ENCODE results near the gene SCGB3A1. TPM values are rescaled to one million over a fixed set of nuclear protein-coding genes. Genes with fewer than 3 reads are reported as not detected.

Gene SCGB3A1
- total and polyA plus RNA-seq, 2 donors (not counting 1 experiment from before 2014, with no cell fraction given) = not detected

GRCh38 chr5:180604271-180604670 lies 13.0 kb upstream of the SCGB3A1 start:
- CTCF ChIA-PET = interaction anchor here (0.6 kb wide), 1 partner anchor 21 kb away, joined by 5 read pairs; no protein-coding TSS in a partner anchor

DNA sequence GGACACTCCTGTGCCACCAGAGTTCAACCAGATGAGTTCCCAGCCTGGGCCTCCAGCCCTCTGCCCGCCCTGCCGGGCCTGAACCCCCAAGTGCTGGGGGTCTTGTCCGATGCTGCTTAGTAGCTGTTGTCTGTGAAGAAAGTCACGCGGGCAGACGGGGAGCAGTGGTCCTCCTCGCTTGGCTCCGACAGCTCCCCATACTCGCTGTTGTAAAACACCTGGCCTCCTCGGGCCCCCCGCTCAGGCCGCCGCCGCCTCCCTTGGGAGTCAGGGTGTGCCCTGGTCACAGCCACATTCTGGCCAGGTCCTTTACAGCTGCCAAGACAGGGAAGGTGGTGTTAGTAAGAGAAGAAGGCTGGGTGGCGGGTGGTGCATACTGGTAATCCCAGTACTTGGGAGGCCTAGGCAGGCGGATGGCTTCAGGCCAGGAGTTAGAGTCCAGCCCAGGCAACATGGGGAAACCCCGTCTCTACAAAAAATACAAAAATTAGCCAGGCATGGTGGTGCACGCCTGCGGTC lies 11.8 kb upstream of the SCGB3A1 start:
- Histone ChIP-seq H4K20me1 (ENCODE audit: control insufficient read depth, insufficient read depth, low read length, poor library complexity, severe bottlenecking) (no peaks in the 10 kb centered on the region), H3K9me3 (ENCODE audit: control extremely low read depth in 1 of 3, control insufficient read depth in 2 of 3, insufficient read depth in 1 of 3, low read length in 2 of 3) (no peaks in the 10 kb centered on the region), H3K4me2 (replicated peaks; ENCODE audit: low read depth, low read length, poor library complexity, severe bottlenecking) (no peak overlapping the region), H3K79me2 (ENCODE audit: control insufficient read depth, insufficient read depth, low read length) (no peaks in the 10 kb centered on the region), H3K36me3 (replicated peaks in 1 of 2; ENCODE audit: control extremely low read depth in 1 of 2, control insufficient read depth in 1 of 2, extremely low read depth in 1 of 2, insufficient read depth in 2 of 2, low read length in 1 of 2) (no peaks in the 10 kb centered on the region), H3K4me3 (ENCODE audit: control extremely low read depth in 1 of 5, extremely low read depth in 1 of 5, insufficient read depth in 1 of 5, low read depth in 2 of 5, low read length in 4 of 5) (no peak overlapping the region), H3K27me3 (replicated peaks in 1 of 4; ENCODE audit: control extremely low read depth in 1 of 4, control insufficient read depth in 3 of 4, insufficient read depth in 4 of 4, low read length in 3 of 4) (peaks cover 0 to 2% (median 0%) of the 10 kb centered on the region in 4 experiments), H3K9ac (ENCODE audit: low read length) (no peak overlapping the region), H3K27ac (ENCODE audit: low read length in 2 of 2) (no peak overlapping the region), H2AFZ (ENCODE audit: insufficient read depth, low read depth, low read length, poor library complexity, severe bottlenecking) (no peak overlapping the region), H3K4me1 (ENCODE audit: control insufficient read depth in 2 of 2, insufficient read depth in 2 of 2, low read length in 2 of 2) (no peaks in the 10 kb centered on the region)
- CTCF ChIA-PET = interaction anchor here (0.6 kb wide), 2 partner anchors 60 to 1568 kb away, joined by 3 read pairs; no protein-coding TSS in a partner anchor
- no peaks in the 10 kb centered on the region for H3K9me3 Mint-ChIP-seq (ENCODE audit: insufficient read depth)
- POLR2A ChIA-PET = no interaction called here
- no peaks in the 10 kb centered on the region for H3K27me3 Mint-ChIP-seq
- ATAC-seq (ENCODE audit: low read depth) = no peak
- H3K27ac Mint-ChIP-seq = no peak overlapping the region
- no peak for TF ChIP-seq EZH2 (IDR thresholded peaks at IDR 0.05; ENCODE audit: borderline replicate concordance, insufficient read depth, low read depth, low read length, poor library complexity, severe bottlenecking)
- TF ChIP-seq, protein P1, sequence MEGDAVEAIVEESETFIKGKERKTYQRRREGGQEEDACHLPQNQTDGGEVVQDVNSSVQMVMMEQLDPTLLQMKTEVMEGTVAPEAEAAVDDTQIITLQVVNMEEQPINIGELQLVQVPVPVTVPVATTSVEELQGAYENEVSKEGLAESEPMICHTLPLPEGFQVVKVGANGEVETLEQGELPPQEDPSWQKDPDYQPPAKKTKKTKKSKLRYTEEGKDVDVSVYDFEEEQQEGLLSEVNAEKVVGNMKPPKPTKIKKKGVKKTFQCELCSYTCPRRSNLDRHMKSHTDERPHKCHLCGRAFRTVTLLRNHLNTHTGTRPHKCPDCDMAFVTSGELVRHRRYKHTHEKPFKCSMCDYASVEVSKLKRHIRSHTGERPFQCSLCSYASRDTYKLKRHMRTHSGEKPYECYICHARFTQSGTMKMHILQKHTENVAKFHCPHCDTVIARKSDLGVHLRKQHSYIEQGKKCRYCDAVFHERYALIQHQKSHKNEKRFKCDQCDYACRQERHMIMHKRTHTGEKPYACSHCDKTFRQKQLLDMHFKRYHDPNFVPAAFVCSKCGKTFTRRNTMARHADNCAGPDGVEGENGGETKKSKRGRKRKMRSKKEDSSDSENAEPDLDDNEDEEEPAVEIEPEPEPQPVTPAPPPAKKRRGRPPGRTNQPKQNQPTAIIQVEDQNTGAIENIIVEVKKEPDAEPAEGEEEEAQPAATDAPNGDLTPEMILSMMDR (IDR thresholded peaks at IDR 0.05) = no peak
- no peak for DNase-seq
- intact Hi-C loops (cut with micrococcal nuclease) = no loop called here
- H3K4me3 Mint-ChIP-seq = no peak overlapping the region
- H3K4me1 Mint-ChIP-seq = no peaks in the 10 kb centered on the region
- WGBS (ENCODE audit: insufficient coverage) = 95% methylated on average over 19 of the region's 19 CpGs

More at GRCh38 chr5:180604271-180604670, 13.0 kb upstream of the SCGB3A1 start:
- Mint-ChIP-seq H3K27me3 (no peaks in the 10 kb centered on the region), H3K27ac (no peak overlapping the region), H3K9me3 (ENCODE audit: insufficient read depth) (no peaks in the 10 kb centered on the region), H3K4me3 (no peak overlapping the region), H3K4me1 (no peaks in the 10 kb centered on the region)
- peaks cover 0 to 2% (median 0%) of the 10 kb centered on the region in 4 experiments for H3K27me3 ChIP-seq (replicated peaks in 1 of 4; ENCODE audit: control extremely low read depth in 1 of 4, control insufficient read depth in 3 of 4, insufficient read depth in 4 of 4, low read length in 3 of 4)
- no peaks in the 10 kb centered on the region for H3K79me2 ChIP-seq (ENCODE audit: control insufficient read depth, insufficient read depth, low read length)
- ATAC-seq (ENCODE audit: low read depth) (no peak), DNase-seq (no peak)
- no peaks in the 10 kb centered on the region for H3K9me3 ChIP-seq (ENCODE audit: control extremely low read depth in 1 of 3, control insufficient read depth in 2 of 3, insufficient read depth in 1 of 3, low read length in 2 of 3)
- H3K4me3 ChIP-seq (ENCODE audit: control extremely low read depth in 1 of 5, extremely low read depth in 1 of 5, insufficient read depth in 1 of 5, low read depth in 2 of 5, low read length in 4 of 5) = no peak overlapping the region
- no peak overlapping the region for H3K27ac ChIP-seq (ENCODE audit: low read length in 2 of 2)
- H3K4me2 ChIP-seq (replicated peaks; ENCODE audit: low read depth, low read length, poor library complexity, severe bottlenecking) = no peak overlapping the region
- WGBS (ENCODE audit: insufficient coverage) = 93% methylated on average over 7 of the region's 13 CpGs
- H3K36me3 ChIP-seq (replicated peaks in 1 of 2; ENCODE audit: control extremely low read depth in 1 of 2, control insufficient read depth in 1 of 2, extremely low read depth in 1 of 2, insufficient read depth in 2 of 2, low read length in 1 of 2) = no peaks in the 10 kb centered on the region
- H2AFZ ChIP-seq (ENCODE audit: insufficient read depth, low read depth, low read length, poor library complexity, severe bottlenecking) = no peak overlapping the region
- H3K4me1 ChIP-seq (ENCODE audit: control insufficient read depth in 2 of 2, insufficient read depth in 2 of 2, low read length in 2 of 2) = no peaks in the 10 kb centered on the region
- H4K20me1 ChIP-seq (ENCODE audit: control insufficient read depth, insufficient read depth, low read length, poor library complexity, severe bottlenecking) = no peaks in the 10 kb centered on the region
- POLR2A ChIA-PET = interaction anchor here (0.6 kb wide), 1 partner anchor 113 kb away, joined by 6 read pairs; no protein-coding TSS in a partner anchor
- TF ChIP-seq, protein P1 (IDR thresholded peaks at IDR 0.05) = no peak
- TF ChIP-seq EZH2 (IDR thresholded peaks at IDR 0.05; ENCODE audit: borderline replicate concordance, insufficient read depth, low read depth, low read length, poor library complexity, severe bottlenecking) = no peak
- intact Hi-C loops (cut with micrococcal nuclease) = no loop called here
- H3K9ac ChIP-seq (ENCODE audit: low read length) = no peak overlapping the region

All from B cell (primary cell).